Hepatocyte (in vitro differentiated cells): ENCODE measurements around the gene TMEM218.

Experiments
- CTCF ChIP-seq: fragments of 200-600 bp; sonication (generic); IDR thresholded peaks from 2 replicates; pipeline ENCODE4 v1.5.1; 2016; ENCODE audit warnings: antibody characterized with exemption, mild to moderate bottlenecking; ENCODE audit not compliant: poor library complexity
- EZH2 ChIP-seq: fragments of 200-600 bp; sonication (generic); IDR thresholded peaks from 2 replicates; pipeline ENCODE4 v1.6.1; 2016; ENCODE audit warnings: antibody characterized with exemption, mild to moderate bottlenecking, borderline replicate concordance
- EZH2phosphoT487 ChIP-seq: fragments of 200-600 bp; sonication (generic); IDR thresholded peaks from one replicate; pipeline ENCODE4 v1.6.1; 2018; ENCODE audit warnings: antibody characterized with exemption, mild to moderate bottlenecking, low read depth, moderate library complexity; ENCODE audit not compliant: unreplicated experiment, severe bottlenecking

- no peak for TF ChIP-seq CTCF
- TF ChIP-seq EZH2phosphoT487: no peak
- no peak for TF ChIP-seq EZH2
Observed at GRCh38 chr11:125084057-125084416, 27.4 kb downstream of the TMEM218 start.
